Gastroesophageal sphincter (tissue), 4 donors: ENCODE results near the gene CTNNA3. TPM values are rescaled to one million over a fixed set of nuclear protein-coding genes. Genes with fewer than 3 reads are reported as not detected.

Experiments used
- ATAC-seq: fragments of 150-250 bp; one replicate; pipeline ENCODE4 v1.9.1; 2016; ENCODE audit warnings: mild to moderate bottlenecking, moderate library complexity
- H3K27ac ChIP-seq, 4 donors: fragments of 200-600 bp; sonication (generic) in 3 of 4; 1 replicate in 3 of 4; 2 replicates in 1 of 4; pipeline ENCODE4 v1.5.1; 2016 to 2019
- H3K27me3 ChIP-seq: fragments of 200-600 bp; sonication (generic); one replicate; pipeline ENCODE4 v1.5.1; 2019
- H3K36me3 ChIP-seq, 2 donors: fragments of 200-600 bp; sonication (generic); one replicate each; pipeline ENCODE4 v1.5.1; 2019; ENCODE audit warnings: control low read depth in 1 of 2
- H3K4me1 ChIP-seq, 3 donors: fragments of 200-600 bp; sonication (generic); 1 replicate in 2 of 3; 2 replicates in 1 of 3; pipeline ENCODE4 v1.5.1; 2016 to 2019; ENCODE audit warnings: control low read depth in 2 of 3
- H3K4me3 ChIP-seq, 2 donors: fragments of 200-600 bp; sonication (generic); one replicate each; pipeline ENCODE4 v1.5.1; 2019; ENCODE audit warnings: mild to moderate bottlenecking in 1 of 2, moderate library complexity in 1 of 2
- H3K9me3 ChIP-seq, 3 donors: fragments of 200-600 bp; sonication (generic); one replicate each; pipeline ENCODE4 v1.5.1; 2017 to 2019; ENCODE audit warnings: control low read depth in 2 of 3
- EP300 ChIP-seq: sonication (generic); formaldehyde crosslinking; IDR thresholded peaks from one replicate; pipeline ENCODE4 v1.6.1; 2017; ENCODE audit warnings: antibody characterized with exemption, mild to moderate bottlenecking
- POLR2A ChIP-seq, 2 donors: fragments of 450-650 bp; IDR thresholded peaks; one replicate each; pipeline ENCODE4 v1.6.1; 2017; ENCODE audit warnings: antibody characterized with exemption in 2 of 2, mild to moderate bottlenecking in 2 of 2, moderate library complexity in 1 of 2
- POLR2AphosphoS5 ChIP-seq: sonication (generic); formaldehyde crosslinking; IDR thresholded peaks from one replicate; pipeline ENCODE4 v1.6.1; 2017; ENCODE audit warnings: antibody characterized with exemption
- WGBS, 2 donors: methylation state at CpG; one replicate each; pipeline ENCODE4 v1.1.5; 2018; ENCODE audit warnings: low coverage in 1 of 2; 5-methylcytosine and 5-hydroxymethylcytosine counted together
- total RNA-seq, 4 donors: library from RNA; depleted of rRNA; stranded (reverse); fragments of >200 nt; gene quantifications; one replicate each; pipeline ENCODE4 v1.1.0, GENCODE V29; 2016
- TF ChIP-seq, protein P1 (sequence below), 4 experiments: fragments of 200-600 bp in 2 of 4; fragments of 450-650 bp in 2 of 4; sonication (generic) in 1 of 4; IDR thresholded peaks; one replicate each; pipeline ENCODE4 v1.5.1; 2017 to 2019; ENCODE audit warnings: antibody characterized with exemption in 4 of 4, mild to moderate bottlenecking in 2 of 4, moderate library complexity in 2 of 4

The CTNNA3 gene
- total RNA-seq, 4 donors from 2014 or later: 5.1 to 22.0 (median 13.8) TPM

DNA sequence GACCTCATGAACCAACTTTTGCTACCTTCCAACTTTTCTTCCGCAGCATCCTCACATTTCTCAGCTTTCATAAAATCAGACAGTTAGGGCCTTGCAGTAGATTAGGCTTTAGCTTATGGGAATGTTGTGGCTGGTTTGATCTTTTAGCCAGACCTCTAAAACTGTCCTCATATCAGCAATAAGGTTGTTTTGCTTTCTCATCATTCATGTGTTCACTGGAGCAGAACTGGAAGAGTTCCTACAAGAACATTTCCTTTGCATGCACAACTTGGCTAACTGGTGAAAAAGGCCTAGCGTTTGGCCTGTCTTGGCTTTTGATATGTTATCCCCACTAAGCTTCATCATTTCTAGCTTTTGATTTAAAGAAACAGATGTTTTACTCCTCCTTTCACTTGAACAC, 900.1 kb downstream of the CTNNA3 start:
- Histone ChIP-seq H3K4me3 (no peak overlapping the region), H3K4me1 (peaks cover 0 to 7% (median 0%) of the 10 kb centered on the region in 3 donors), H3K9me3 (no peaks in the 10 kb centered on the region), H3K27me3 (no peaks in the 10 kb centered on the region), H3K27ac (no peak overlapping the region), H3K36me3 (no peaks in the 10 kb centered on the region)
- TF ChIP-seq, protein P1, sequence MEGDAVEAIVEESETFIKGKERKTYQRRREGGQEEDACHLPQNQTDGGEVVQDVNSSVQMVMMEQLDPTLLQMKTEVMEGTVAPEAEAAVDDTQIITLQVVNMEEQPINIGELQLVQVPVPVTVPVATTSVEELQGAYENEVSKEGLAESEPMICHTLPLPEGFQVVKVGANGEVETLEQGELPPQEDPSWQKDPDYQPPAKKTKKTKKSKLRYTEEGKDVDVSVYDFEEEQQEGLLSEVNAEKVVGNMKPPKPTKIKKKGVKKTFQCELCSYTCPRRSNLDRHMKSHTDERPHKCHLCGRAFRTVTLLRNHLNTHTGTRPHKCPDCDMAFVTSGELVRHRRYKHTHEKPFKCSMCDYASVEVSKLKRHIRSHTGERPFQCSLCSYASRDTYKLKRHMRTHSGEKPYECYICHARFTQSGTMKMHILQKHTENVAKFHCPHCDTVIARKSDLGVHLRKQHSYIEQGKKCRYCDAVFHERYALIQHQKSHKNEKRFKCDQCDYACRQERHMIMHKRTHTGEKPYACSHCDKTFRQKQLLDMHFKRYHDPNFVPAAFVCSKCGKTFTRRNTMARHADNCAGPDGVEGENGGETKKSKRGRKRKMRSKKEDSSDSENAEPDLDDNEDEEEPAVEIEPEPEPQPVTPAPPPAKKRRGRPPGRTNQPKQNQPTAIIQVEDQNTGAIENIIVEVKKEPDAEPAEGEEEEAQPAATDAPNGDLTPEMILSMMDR (IDR thresholded peaks at IDR 0.05): no peak
- TF ChIP-seq EP300: no peak
- TF ChIP-seq POLR2AphosphoS5: no peak
- TF ChIP-seq POLR2A (IDR thresholded peaks at IDR 0.05): no peak
- no peak for ATAC-seq
- 58 to 91% methylated on average over 2 of the region's 2 CpGs for WGBS, 2 donors

DNA sequence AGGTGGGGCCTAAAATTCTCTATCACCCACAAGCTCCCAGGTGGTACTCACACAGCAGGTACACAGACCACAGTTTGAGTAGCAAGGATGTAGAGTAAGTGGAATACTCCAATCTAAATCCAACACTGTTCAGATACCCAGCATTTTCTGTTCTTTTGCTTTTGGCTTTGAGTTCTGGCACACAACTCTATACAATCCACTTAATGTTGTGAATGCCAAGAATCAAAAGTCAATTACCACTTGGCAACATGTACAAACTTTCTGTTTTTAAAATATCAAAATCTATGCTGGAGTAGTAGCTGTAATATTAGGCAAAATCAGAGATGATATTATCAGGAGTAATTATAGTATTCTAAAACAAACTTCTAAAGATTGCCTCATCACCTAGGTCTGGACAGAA, 903.6 kb downstream of the CTNNA3 start:
- H3K4me1 ChIP-seq: peaks cover 0 to 7% (median 0%) of the 10 kb centered on the region in 3 donors
- no peaks in the 10 kb centered on the region for H3K9me3 ChIP-seq
- no peak overlapping the region for H3K27ac ChIP-seq
- ATAC-seq: no peak
- no peaks in the 10 kb centered on the region for H3K36me3 ChIP-seq
- H3K27me3 ChIP-seq: no peaks in the 10 kb centered on the region
- H3K4me3 ChIP-seq: no peak overlapping the region
- TF ChIP-seq POLR2A (IDR thresholded peaks at IDR 0.05) (no peak), POLR2AphosphoS5 (no peak), EP300 (no peak)
- TF ChIP-seq, protein P1 (IDR thresholded peaks at IDR 0.05): no peak

DNA sequence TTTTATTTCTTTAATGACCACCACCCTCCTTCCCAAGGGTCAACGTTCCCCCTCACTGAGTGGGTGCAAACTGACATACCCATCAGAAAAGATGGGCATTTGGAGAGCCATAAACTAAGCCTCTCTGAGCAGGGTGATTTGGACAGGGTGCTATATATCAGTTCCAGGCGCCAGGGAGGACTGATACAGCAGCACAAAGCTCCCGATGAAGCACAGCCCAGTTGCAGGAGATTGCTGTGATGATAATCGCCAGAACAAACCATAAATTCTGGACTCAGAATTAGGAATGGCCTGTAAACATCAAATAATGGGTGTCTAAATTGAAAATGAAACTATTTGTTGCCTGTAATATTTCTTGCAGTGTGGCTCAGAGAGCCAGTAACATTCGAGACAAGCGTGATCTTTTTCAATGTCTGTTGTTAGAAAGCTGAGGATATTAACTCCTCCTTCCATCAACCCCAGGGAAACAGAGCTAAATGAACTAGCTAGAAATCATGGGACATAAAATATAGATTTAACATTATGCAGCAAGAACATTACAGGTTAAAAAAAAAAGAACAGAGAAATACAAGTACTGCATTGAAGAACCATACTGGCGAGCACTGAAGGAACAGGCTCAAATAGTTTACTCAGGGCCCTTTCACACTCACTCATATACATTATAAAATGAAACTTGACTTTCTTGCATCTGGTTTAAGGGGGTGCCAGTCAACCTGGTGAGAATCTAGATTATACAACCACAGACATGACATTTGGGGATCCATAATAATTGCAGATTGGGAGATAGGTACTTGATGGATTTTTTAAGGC, 907.6 kb downstream of the CTNNA3 start:
- ATAC-seq: no peak
- no peaks in the 10 kb centered on the region for H3K9me3 ChIP-seq
- 65 to 77% methylated on average over 5 to 7 of the region's 7 CpGs for WGBS, 2 donors
- H3K4me3 ChIP-seq: no peak overlapping the region
- H3K27ac ChIP-seq: no peak overlapping the region
- no peaks in the 10 kb centered on the region for H3K36me3 ChIP-seq
- H3K27me3 ChIP-seq: no peaks in the 10 kb centered on the region
- peaks cover 0 to 7% (median 0%) of the 10 kb centered on the region in 3 donors for H3K4me1 ChIP-seq
- no peak for TF ChIP-seq EP300
- TF ChIP-seq POLR2AphosphoS5: no peak
- TF ChIP-seq, protein P1 (IDR thresholded peaks at IDR 0.05): no peak
- no peak for TF ChIP-seq POLR2A (IDR thresholded peaks at IDR 0.05)

DNA sequence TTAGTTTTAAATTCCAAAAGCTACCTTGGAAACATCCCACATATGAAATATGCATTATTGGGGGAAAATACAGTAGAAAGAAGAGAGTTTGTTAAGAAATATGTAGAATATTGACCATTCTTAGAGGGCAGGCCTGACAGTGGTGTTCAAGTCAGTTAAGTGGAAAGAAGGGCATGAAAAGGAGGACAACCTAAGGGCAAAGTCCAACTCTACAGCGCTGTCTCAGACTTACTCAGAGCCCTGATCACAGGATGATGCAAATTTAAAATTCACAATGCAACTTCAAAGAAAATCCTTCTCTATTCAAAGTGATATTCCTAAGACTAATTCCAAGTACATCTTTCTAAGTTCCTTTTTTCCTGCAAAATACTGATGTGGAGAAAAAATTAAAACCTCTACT, 909.3 kb downstream of the CTNNA3 start:
- Histone ChIP-seq H3K27ac (no peak overlapping the region), H3K36me3 (no peaks in the 10 kb centered on the region), H3K9me3 (no peaks in the 10 kb centered on the region), H3K27me3 (no peaks in the 10 kb centered on the region), H3K4me3 (no peak overlapping the region), H3K4me1 (no peaks in the 10 kb centered on the region)
- 93 to 100% methylated on average over 1 of the region's 1 CpG for WGBS, 2 donors
- no peak for ATAC-seq
- no peak for TF ChIP-seq EP300
- no peak for TF ChIP-seq POLR2A (IDR thresholded peaks at IDR 0.05)
- TF ChIP-seq, protein P1 (IDR thresholded peaks at IDR 0.05): no peak
- no peak for TF ChIP-seq POLR2AphosphoS5

DNA sequence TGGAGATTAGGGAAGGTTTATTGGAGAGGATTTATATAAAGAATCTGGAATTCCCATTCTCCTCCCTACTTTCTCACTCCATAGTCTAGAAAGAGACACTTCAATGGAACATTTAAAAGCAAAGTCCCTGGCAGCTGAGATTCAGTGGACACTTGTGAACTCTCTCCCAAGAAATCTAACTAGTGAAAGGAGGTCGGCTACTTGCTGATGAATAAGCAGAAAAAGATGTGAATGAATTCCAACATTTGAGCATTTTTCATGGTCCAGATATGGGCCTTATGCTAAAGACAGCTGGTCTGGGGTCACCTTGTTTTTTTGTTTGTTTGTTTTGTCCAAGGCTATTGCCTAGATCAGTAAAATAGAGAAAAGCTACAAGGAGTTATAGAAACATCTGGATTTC, 911.2 kb downstream of the CTNNA3 start:
- no peaks in the 10 kb centered on the region for H3K4me1 ChIP-seq
- H3K9me3 ChIP-seq: no peaks in the 10 kb centered on the region
- no peak overlapping the region for H3K4me3 ChIP-seq
- 35 to 64% methylated on average over 1 of the region's 1 CpG for WGBS, 2 donors
- ATAC-seq: no peak
- H3K36me3 ChIP-seq: no peaks in the 10 kb centered on the region
- H3K27ac ChIP-seq: no peak overlapping the region
- H3K27me3 ChIP-seq: no peaks in the 10 kb centered on the region
- no peak for TF ChIP-seq EP300
- TF ChIP-seq, protein P1 (IDR thresholded peaks at IDR 0.05): no peak
- TF ChIP-seq POLR2A (IDR thresholded peaks at IDR 0.05): no peak
- TF ChIP-seq POLR2AphosphoS5: no peak
